HG02759 (cell line): ENCODE results near the gene LPCAT3.

ENCODE experiments used
- ATAC-seq: cut with Tn5 transposase; IDR thresholded peaks from one replicate; pipeline ENCODE4 v1.9.1; 2021; ENCODE audit warnings: mild to moderate bottlenecking, moderate library complexity; ENCODE audit not compliant: unreplicated experiment

Gene LPCAT3

DNA sequence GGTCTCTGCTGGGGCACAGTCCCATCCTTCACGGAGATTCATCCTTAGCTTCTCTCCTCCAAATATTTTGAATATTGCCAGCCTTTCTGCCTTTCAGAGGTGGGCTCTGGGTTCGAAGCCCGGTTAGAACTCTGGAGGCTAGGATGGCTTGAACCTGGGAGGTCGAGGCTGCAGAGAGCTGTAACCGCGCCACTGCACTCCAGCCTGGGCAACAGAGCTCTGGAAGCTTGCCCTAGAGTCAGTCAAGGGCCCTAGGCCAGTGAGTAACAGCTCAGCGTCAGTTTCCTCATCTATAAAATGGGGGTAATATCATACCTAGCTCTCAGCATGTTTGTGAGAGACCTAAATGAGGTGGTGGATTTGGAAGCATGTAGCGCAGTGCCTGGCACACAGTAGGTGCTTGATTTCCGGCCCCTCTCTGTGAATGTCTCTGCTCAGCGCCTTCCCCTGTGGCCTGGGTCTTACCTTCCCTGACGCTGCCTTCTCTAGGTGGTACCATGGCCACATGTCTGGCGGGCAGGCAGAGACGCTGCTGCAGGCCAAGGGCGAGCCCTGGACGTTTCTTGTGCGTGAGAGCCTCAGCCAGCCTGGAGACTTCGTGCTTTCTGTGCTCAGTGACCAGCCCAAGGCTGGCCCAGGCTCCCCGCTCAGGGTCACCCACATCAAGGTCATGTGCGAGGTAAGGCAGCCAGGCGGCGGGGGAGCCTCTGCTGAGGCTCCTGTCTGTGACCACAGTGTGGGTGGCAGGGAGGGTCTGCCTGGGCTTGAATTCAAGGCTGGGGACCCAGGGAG is 63.8 kb downstream of the LPCAT3 start:
- no peak for ATAC-seq

DNA sequence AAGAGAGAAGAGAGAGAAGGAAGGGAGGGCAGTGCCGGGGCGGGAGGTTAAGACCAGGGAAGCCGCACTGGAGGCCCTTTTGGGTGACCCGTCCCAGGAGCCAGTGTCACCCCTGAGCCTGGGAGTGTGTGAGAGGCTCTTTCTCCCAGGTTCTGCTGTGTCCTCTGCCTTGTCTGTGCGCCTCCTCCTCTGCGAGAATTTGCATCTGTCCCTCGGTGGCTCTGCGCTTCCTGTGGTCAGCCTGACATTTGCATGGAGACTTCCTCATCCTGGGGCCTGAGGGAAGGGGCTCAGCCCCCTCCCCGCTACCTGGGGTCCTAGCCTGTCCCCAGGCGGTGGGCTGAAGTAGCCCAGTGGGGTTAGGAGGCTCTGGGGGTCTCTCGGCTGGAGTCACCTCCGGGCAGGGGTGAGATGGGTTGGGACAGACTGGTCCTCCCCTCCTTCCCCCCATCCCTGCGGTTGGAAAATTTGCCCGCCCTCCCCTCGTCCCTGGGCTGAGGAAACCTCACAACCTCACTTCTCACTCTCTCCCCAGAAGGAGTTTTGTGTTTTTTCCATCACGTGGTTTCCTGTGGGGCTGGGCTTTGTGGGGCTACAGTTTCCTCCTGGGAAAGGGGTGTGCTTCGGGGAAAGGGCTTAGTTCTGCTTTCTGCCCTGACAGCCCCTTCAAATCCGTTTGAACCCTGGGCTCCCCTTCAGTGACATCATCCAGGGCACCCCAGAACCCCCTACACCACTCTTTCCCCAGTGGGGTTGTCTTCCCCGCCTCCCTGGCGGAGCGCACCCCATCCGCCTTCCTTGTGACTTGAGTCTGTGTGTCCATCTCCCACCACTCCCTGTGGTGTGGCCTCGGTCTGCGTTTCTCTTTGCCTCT is 64.6 kb downstream of the LPCAT3 start:
- peak; percentile 45 for ATAC-seq

DNA sequence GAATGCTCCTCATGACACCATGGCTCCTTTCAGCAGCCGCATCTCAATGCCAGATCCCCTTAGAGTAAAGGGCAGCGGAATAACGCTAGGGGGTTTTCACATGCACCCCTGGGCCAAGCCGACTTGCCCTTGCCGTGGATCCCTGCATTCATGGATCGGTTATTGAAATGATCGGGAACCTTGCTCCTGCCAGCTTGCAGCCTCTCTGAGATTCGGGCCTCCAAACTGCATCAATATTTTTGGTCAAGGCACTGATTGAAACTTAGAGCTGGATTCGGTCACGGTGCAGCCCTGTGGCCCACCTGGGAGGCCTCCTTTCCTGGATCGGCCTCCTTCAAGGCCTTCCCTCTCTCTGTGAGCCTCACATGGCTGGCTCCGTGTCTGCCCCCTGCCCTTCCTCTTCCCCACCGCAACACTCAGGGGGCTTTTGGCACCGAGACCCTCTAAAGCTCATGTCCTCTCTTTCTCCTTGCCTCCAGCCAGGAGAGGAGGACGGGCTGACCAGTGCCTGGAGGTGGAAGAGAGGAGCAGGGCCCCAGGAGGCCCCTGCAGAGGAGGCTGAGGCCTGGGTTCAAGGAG is 65.3 kb downstream of the LPCAT3 start:
- no peak for ATAC-seq

DNA sequence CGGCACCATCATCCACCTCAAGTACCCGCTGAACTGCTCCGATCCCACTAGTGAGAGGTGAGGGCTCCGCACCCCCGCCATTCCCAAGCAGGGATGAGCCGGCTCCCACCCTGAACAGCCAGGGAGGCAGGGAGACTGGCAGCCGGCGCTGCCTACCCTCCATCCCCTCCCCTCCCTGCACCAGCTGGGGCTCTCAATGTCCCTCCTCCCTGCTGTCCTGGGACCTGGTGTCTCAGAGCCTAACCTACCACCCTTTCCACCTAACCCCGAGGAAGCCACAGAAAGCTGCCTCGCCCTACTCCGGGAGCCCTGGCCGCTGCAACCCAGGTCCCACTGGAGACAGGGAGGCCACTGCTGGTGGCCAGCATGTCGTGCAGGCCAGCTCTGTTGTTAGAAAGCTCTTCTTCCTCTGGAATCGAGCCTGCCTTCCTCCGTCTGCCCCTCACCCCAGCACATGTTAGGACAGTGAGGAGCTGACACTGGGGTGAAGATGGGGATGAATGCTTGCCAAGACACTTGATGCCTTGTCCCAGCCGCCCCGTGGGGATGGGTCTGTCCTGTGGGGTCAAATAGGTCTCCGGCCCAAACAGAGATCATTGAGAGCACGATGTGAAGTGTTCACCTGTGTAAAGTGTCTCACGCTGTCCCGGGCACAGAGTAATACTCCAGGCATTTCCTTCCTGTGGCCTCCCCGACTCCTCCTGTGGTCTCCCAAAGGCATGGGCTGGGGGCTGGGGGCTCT is 66.0 kb downstream of the LPCAT3 start:
- ATAC-seq, result no peak

DNA sequence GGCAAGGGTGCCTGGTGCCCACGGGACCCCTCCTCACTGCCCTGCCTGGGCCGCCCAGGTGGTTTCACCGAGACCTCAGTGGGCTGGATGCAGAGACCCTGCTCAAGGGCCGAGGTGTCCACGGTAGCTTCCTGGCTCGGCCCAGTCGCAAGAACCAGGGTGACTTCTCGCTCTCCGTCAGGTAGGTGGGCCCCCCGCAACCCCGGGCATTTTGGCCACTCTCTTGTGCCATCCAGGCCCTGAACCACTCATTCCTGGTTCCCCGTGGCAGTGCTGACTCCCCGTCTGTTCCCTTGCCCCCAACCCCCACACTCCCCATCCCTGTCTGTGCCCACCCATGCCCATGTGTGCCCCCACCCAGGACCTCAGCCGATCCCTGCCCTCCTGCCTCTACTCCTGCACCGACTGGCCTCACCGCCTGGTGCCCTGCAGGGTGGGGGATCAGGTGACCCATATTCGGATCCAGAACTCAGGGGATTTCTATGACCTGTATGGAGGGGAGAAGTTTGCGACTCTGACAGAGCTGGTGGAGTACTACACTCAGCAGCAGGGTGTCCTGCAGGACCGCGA is 66.6 kb downstream of the LPCAT3 start:
- no peak for ATAC-seq

DNA sequence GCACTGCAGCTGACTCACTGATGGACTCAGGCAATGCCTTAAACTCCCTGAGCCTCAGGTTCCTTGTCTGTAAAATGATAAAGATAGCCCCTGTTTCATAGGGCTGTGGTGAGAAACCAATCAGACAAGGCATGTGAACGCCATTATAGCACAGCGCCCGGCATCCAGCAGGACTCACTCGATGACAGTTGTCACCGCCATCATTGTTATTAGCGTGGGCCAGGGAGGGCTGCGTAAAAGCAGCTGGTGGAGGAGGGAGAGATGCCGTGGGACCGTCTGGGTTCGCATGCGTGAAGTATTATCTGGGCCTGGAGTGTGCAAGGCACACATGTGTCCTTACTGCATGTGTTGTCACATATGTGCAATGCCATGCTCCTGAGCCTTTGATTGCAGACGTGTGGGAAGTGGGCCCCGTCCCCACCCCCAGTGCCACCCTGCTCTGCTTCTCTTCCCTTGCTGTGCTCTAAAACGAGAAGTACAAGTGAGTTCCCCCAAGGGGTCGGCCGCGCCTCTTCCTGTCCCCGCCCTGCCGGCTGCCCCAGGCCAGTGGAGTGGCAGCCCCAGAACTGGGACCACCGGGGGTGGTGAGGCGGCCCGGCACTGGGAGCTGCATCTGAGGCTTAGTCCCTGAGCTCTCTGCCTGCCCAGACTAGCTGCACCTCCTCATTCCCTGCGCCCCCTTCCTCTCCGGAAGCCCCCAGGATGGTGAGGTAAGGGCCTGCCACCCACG is 67.3 kb downstream of the LPCAT3 start, which contains the start of gene PTPN6:
Gene PTPN6 (plus strand): TSS at position 546 of the 730 bp plus-strand sequence. CDS start 157 bp downstream, at position 703.
- peak; percentile 34 for ATAC-seq

DNA sequence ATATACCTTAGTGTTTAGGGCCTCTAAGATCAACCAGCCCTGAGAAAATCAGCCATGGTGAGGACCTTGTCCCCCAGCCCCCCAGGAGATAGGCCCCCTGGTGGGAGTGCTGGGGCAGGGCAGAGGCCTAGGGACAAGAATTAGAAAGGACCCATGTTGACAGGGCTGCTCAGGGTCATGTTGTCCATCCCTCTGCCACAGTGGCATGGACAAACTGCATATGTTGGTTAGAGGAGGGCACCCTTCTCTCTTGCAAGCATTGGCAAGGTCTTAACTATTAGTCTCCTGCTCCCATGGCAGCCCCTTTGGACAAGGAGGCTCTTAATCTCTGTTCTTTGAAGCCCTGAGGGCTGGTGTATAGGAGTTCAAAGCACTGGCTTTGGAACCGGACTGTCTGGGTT is 67.9 kb downstream of the LPCAT3 start:
- no peak for ATAC-seq

DNA sequence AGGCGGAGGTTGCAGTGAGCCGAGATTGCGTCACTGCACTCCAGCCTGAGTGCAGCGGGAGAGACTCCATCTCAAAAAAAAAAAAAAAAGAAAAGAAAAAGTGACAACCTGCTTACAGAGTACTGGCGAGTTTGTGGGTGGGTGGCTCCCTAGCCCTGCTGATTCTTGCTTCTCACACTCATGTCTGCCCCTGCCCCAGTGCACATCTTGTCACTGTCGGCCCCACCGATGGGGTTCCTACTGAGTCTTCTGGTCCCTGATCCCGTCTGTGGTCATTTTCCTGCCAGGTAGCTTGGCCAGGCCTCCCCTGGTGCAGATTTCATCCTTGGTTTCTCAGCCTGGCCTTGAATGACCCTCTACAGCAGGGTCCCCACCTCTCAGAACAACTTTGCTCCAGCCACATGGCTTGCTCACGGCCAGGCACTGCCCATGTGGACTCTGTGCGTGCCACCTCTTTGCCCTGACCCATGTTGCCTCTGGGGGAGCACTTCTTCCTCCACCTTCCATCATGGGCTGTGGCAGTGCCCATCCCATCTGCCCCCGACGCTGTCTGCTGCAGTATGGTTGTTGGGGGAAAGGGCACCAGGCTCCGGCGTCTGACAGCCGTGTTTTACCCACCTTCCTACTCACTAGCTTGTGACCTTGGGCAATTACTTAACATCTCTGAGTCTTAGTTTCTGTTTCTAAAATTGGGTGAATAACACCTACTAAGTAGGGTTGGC is 69.2 kb downstream of the LPCAT3 start:
- ATAC-seq, result no peak

DNA sequence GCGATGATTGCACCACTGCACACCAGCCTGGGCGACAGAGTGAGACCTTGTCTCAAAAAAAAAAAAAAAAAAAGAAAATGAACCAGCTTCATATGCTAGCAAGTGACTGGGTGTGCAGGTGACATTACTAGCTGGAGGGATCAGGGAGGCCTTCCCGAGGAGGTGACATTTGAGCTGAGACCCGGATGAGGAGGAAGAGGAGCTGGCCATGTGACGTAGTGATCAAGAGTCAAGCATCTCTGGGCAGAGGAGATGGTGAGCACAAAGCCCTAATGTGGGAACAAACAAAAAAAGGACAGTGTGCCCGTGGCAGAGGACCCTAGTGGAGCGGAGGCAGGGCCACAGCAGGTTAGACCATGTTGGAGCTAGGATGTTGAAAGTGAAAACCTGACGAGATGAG is 70.7 kb downstream of the LPCAT3 start:
- no peak for ATAC-seq

DNA sequence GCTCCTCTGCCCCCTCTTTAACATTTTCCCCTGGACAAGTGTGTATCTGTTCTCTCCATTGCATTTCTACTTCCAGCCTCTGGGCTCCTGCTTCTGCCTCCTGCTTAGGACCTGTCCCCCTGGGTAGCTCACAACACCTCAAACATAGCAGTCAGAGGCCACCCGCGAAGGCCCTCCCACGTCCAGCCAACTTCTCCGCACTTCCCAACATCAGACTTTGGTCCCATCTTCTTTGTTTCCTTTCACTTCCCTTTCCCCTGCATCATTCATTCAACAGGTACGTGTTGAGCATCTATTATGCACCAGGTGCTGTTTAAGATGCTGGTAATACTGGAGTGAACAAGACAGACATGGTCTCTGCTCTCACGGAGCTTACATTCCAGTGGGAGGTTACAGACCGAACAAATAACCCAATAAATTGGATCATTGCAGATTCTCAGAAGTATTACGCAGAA is 71.3 kb downstream of the LPCAT3 start:
- no peak for ATAC-seq

DNA sequence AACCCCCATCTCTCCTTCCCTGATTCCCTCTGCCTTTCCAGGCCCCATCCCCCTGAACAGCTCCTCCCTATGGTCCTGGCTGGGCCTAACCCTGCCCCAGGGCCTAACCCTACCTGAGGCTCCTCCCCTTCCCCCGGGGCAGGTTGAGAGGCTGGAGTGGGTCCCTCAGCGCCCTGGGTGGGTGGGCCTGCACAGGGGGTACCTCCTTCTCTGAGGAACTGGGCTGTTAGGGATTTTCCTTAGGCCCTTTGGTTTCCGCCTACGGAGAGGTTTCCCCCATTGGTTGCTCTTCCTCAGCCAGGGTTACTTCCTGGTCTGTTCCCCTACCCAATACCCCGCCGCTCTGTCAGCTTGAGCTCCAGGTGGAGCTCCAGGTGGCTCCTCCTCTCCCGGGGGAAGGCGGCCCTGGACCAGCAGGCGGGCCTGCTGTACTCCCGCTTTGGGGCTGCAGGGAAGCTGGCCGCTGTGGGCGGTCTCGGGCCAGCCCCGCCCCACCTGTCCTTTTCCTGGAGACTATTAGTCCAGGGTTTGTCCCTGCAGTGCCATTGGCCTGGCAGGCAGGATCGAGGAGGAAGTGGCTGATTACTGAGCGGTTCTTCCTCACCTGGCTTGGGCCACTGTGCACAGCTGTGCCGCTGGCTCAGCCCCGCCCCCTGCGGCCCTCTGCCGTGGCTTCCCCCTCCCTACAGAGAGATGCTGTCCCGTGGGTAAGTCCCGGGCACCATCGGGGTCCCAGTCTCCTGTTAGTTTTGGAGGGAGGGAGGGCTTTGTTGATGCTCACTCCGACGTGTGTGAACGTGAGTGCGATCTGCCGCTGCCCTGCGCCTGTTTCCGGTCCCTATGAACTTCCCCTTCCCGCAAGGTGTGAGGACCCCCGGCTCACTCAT is 72.0 kb downstream of the LPCAT3 start:
- ATAC-seq, result peak; percentile 30

DNA sequence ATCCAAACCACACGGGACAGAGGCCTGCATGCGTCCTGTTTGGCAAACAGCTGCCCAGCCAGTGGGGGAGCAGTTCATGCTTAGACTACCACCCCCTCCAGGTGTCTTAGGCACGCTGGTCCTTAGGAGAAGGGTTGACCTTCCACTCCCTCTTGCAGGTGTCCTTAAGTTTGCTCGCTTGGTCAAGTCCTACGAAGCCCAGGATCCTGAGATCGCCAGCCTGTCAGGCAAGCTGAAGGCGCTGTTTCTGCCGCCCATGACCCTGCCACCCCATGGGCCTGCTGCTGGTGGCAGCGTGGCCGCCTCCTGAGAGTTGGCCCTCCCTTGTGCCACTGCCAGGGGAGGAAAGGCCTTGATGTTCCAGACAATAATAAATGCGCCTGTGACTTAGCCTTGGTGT is 72.7 kb downstream of the LPCAT3 start:
- ATAC-seq, result no peak

DNA sequence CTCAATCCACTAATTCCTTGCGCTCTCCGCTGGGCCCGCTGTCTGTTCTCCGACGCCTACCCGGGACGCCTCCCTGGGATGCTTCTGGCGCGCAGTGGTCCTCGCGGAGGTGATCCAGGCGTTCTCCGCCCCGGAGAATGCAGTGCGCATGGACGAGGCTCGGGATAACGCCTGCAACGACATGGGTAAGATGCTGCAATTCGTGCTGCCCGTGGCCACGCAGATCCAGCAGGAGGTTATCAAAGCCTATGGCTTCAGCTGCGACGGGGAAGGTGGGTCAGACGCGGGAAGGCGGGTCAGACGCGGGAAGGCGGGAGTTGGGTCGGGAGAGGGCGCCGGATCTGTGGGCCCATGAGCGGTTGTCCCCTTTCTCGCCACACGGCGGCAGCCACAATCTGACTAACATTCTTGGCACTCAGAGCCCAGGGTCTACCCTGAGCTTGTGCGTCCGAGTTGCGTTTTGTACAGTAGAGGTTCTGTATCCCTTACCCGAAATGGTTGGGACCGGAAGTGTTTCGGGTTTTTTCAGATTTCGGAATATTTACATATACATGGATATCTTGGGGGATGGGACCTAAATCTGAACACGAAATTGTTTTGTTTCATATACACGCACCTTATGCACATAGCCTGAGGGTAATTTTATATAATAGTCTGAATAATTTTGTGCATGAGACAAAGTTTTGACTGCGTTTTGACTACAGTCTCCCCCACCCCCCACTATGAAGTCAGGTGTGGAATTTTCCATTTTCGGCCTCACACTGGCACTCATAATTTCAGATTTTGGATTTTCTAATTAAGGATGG is 73.7 kb downstream of the LPCAT3 start:
- ATAC-seq, result peak; percentile 39

DNA sequence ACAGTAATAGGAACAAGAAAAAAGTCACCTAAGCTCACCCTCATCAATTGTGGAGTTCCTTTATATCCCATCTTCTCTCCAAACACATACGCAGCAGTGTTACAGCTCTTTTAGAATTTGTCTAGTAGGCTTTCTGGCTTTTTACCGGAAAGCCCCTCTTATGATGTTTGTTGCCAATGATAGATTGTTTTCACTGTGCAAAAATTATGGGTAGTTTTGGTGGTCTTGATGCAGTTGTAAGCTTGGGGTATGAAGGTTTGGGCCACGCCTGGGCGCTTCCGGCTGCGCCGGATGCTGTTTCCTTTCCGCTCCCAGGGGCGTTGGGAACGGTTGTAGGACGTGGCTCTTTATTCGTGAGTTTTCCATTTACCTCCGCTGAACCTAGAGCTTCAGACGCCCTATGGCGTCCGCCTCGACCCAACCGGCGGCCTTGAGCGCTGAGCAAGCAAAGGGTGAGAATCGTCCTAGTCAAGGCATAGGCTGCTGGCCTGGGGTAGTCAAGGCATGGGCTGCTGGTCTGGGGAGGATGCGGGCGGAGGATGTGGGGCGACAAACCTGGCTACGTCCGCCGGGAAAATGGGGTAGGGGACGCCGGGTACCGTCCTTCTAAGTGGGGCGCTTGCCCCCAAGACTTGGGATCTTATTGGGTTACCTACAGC is 74.4 kb downstream of the LPCAT3 start, which contains the start of the genes C12orf57 and RNU7-1:
Gene C12orf57 (plus strand): TSS at position 301 of the 659 bp plus-strand sequence. CDS start 100 bp downstream, at position 401.
Gene RNU7-1 (plus strand): TSS at position 95 of the 659 bp plus-strand sequence.
- peak; percentile 44 for ATAC-seq

DNA sequence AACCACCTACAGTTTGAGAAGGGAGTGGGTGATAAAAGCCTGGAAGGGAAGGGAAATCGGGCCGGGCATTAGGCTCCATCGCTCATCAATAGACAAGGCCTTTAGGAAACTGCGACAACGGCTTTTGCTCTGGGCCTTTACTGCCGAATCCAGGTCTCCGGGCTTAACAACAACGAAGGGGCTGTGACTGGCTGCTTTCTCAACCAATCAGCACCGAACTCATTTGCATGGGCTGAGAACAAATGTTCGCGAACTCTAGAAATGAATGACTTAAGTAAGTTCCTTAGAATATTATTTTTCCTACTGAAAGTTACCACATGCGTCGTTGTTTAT is 74.9 kb downstream of the LPCAT3 start:
- peak; percentile 30 for ATAC-seq

DNA sequence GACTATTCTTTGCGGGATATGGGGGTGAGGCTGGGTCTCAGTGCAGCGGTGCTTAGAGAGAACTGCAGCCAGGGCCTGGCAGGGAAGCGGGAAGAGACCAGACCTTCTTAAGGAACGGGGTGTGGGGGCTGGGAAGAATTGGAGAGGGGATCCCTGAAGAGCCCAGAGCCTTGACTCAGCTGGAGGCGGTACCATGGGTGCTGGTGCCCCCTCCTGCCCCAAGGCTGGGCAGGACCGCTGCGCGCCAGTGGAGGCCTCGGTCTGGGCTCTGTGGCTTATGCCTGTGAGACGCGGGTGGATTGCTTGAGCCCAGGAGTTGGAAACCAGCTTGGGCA is 76.0 kb downstream of the LPCAT3 start:
- no peak for ATAC-seq

DNA sequence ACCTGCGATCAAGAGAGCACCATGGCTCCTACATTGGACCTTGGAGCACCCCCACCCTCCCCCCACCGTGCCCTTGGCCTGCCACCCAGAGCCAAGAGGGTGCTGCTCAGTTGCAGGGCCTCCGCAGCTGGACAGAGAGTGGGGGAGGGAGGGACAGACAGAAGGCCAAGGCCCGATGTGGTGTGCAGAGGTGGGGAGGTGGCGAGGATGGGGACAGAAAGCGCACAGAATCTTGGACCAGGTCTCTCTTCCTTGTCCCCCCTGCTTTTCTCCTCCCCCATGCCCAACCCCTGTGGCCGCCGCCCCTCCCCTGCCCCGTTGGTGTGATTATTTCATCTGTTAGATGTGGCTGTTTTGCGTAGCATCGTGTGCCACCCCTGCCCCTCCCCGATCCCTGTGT is 76.5 kb downstream of the LPCAT3 start:
- ATAC-seq, result no peak
